Activated B cell treated with CpG ODN at 0.5 μM for 24 hours (primary cell): ENCODE results near the gene SAMD8. TPM values are rescaled to one million over a fixed set of nuclear protein-coding genes. Genes with fewer than 3 reads are reported as not detected.

Source experiments
- ATAC-seq: fragments of 200-7000 bp; cut with Tn5 transposase; one replicate; pipeline ENCODE4 v1.10.0; 2021; ENCODE audit warnings: low read depth, mild to moderate bottlenecking, moderate library complexity
- CTCF ChIA-PET: fragments of 350-600 bp; sonication (Branson Sonifier 250); formaldehyde crosslinking; loops from one replicate; lab custom pipeline; 2021; ENCODE audit warnings: antibody characterized with exemption; lab: Charles Lee
- POLR2A ChIA-PET: fragments of 350-600 bp; sonication (Branson Sonifier 250); formaldehyde crosslinking; loops from one replicate; lab custom pipeline; 2021; ENCODE audit warnings: antibody characterized with exemption; lab: Charles Lee
- DNase-seq: peaks from one replicate; pipeline ENCODE4 v3.0.0; 2022
- H3K27ac Mint-ChIP-seq: one replicate; pipeline ENCODE4 v1.8.0; 2020; ENCODE audit warnings: mixed read lengths
- H3K27me3 Mint-ChIP-seq: one replicate; pipeline ENCODE4 v1.8.0; 2021; ENCODE audit warnings: mixed read lengths
- H3K36me3 Mint-ChIP-seq: one replicate; pipeline ENCODE4 v1.8.0; 2021; ENCODE audit warnings: low read depth, mixed read lengths
- H3K4me1 Mint-ChIP-seq: one replicate; pipeline ENCODE4 v1.8.0; 2021; ENCODE audit warnings: mixed read lengths
- H3K4me3 Mint-ChIP-seq: one replicate; pipeline ENCODE4 v1.8.0; 2020; ENCODE audit warnings: mild to moderate bottlenecking, mixed read lengths
- H3K9me3 Mint-ChIP-seq: one replicate; pipeline ENCODE4 v1.8.0; 2020; ENCODE audit warnings: mixed read lengths
- intact Hi-C: fragments of 100-400 bp; cut with micrococcal nuclease; formaldehyde crosslinking; loops from one replicate; pipeline ENCODE4 v1.15.1; 2024
- total RNA-seq: library from RNA; stranded (reverse); gene quantifications from 2 replicates; pipeline ENCODE4 v1.2.3, GENCODE V29; 2022
- TF ChIP-seq, protein P1 (sequence below): fragments of 200-600 bp; IDR thresholded peaks from one replicate; pipeline ENCODE4 v1.8.0; 2022; ENCODE audit warnings: antibody characterized with exemption, mild to moderate bottlenecking

SAMD8 gene
- total RNA-seq, 1 donor from 2014 or later, result 29.1 TPM

- Mint-ChIP-seq H3K9me3 (no peaks in the 10 kb centered on the region), H3K4me1 (peaks cover 1% of the 10 kb centered on the region), H3K36me3 (no peaks in the 10 kb centered on the region), H3K27me3 (no peaks in the 10 kb centered on the region), H3K4me3 (no peak overlapping the region), H3K27ac (no peak overlapping the region)
- DNase-seq (no peak), ATAC-seq (no peak)
- intact Hi-C loops, result no loop called here
- POLR2A ChIA-PET, result no interaction called here
- CTCF ChIA-PET, result interaction anchor here (1.0 to 2.0 kb wide), 9 partner anchors 79 to 865 kb away, joined by 3 to 10 read pairs (median 5); partner anchors contain the start of gene COMTD1
- TF ChIP-seq, protein P1, sequence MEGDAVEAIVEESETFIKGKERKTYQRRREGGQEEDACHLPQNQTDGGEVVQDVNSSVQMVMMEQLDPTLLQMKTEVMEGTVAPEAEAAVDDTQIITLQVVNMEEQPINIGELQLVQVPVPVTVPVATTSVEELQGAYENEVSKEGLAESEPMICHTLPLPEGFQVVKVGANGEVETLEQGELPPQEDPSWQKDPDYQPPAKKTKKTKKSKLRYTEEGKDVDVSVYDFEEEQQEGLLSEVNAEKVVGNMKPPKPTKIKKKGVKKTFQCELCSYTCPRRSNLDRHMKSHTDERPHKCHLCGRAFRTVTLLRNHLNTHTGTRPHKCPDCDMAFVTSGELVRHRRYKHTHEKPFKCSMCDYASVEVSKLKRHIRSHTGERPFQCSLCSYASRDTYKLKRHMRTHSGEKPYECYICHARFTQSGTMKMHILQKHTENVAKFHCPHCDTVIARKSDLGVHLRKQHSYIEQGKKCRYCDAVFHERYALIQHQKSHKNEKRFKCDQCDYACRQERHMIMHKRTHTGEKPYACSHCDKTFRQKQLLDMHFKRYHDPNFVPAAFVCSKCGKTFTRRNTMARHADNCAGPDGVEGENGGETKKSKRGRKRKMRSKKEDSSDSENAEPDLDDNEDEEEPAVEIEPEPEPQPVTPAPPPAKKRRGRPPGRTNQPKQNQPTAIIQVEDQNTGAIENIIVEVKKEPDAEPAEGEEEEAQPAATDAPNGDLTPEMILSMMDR, result no peak
These were observed 12.4 kb upstream of the SAMD8 start for GRCh38 chr10:75098902-75099673.

- Mint-ChIP-seq H3K36me3 (no peaks in the 10 kb centered on the region), H3K4me3 (no peak overlapping the region), H3K4me1 (peaks cover 1% of the 10 kb centered on the region), H3K9me3 (no peaks in the 10 kb centered on the region), H3K27ac (no peak overlapping the region), H3K27me3 (no peaks in the 10 kb centered on the region)
- peak; percentile 99 for ATAC-seq
- ChIA-PET POLR2A (no interaction called here), CTCF (interaction anchor here (1.0 to 2.0 kb wide), 5 partner anchors 80 to 866 kb away, joined by 3 to 10 read pairs (median 5); partner anchors contain the start of gene COMTD1)
- DNase-seq, result peak; percentile 79
- intact Hi-C loops, result loop anchor here (1.0 to 5.0 kb wide), 6 partner anchors 77 to 1213 kb away; no protein-coding TSS in a partner anchor
- TF ChIP-seq, protein P1, result peak; percentile 92
These were observed 11.3 kb upstream of the SAMD8 start for GRCh38 chr10:75099952-75100763.

DNA sequence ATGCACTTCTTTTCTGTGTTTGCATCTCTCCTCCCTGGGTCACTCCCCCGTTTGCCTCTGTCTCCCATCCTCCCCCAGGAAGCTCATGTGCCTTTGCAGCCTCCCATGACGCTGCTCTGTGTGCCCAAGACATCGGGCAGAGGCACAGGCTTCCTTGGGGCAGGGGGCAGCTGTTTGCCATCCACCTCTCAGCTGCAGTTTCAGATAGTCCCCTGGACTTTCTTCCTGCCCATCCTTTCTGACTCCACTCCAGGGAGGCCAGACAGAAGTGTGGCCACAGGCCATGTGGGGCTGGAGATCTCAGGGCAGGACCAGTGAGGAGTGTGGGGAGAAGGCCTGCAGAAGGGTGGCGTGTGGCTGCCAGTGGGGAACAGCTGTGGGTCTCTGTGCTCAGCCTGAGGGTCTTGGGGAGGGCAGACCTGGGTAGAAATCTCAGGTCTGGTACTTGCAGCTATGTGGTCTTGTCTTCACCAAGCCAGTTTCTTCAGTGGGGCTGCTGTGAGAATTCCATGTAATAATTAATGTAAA lies 10.6 kb upstream of the SAMD8 start:
- ChIA-PET POLR2A (no interaction called here), CTCF (interaction anchor here (2.0 kb wide), 1 partner anchor 857 kb away, joined by 10 read pairs; no protein-coding TSS in a partner anchor)
- no peaks in the 10 kb centered on the region for H3K36me3 Mint-ChIP-seq
- no peaks in the 10 kb centered on the region for H3K27me3 Mint-ChIP-seq
- intact Hi-C loops, result loop anchor here (1.0 to 5.0 kb wide), 6 partner anchors 78 to 1214 kb away; no protein-coding TSS in a partner anchor
- no peaks in the 10 kb centered on the region for H3K9me3 Mint-ChIP-seq
- ATAC-seq, result no peak
- TF ChIP-seq, protein P1, result no peak
- DNase-seq, result no peak
- H3K4me3 Mint-ChIP-seq, result no peak overlapping the region
- no peak overlapping the region for H3K27ac Mint-ChIP-seq
- peaks cover 1% of the 10 kb centered on the region for H3K4me1 Mint-ChIP-seq

- no peak for ATAC-seq
- H3K27ac Mint-ChIP-seq, result no peak overlapping the region
- POLR2A ChIA-PET, result no interaction called here
These were observed 9.8 kb upstream of the SAMD8 start for GRCh38 chr10:75101416-75102251.

More at GRCh38 chr10:75101416-75102251, 9.8 kb upstream of the SAMD8 start:
- H3K36me3 Mint-ChIP-seq, result no peaks in the 10 kb centered on the region
- no peaks in the 10 kb centered on the region for H3K27me3 Mint-ChIP-seq
- intact Hi-C loops, result loop anchor here (2.0 to 5.0 kb wide), 3 partner anchors 79 to 1214 kb away; no protein-coding TSS in a partner anchor
- H3K4me3 Mint-ChIP-seq, result no peak overlapping the region
- no peak for DNase-seq
- CTCF ChIA-PET, result interaction anchor here (2.0 kb wide), 1 partner anchor 857 kb away, joined by 10 read pairs; no protein-coding TSS in a partner anchor
- no peaks in the 10 kb centered on the region for H3K9me3 Mint-ChIP-seq
- TF ChIP-seq, protein P1, result no peak
- H3K4me1 Mint-ChIP-seq, result peaks cover 1% of the 10 kb centered on the region
